H1 (cell line): Measurements from ENCODE around the gene SLC44A1. TPM values are rescaled to one million over a fixed set of nuclear protein-coding genes. Genes with fewer than 3 reads are reported as not detected.

Source experiments
- CTCF ChIA-PET: fragments of 300-600 bp; sonication (Branson Sonifier 250); formaldehyde crosslinking; loops from one replicate; lab custom pipeline; 2021; ENCODE audit not compliant: partially characterized antibody; lab: Charles Lee
- POLR2A ChIA-PET: fragments of 300-600 bp; sonication (Branson Sonifier 250); formaldehyde crosslinking; loops from one replicate; lab custom pipeline; 2021; ENCODE audit warnings: inconsistent platforms; ENCODE audit not compliant: partially characterized antibody; lab: Charles Lee
- DNase-seq, 2 experiments: peaks; one replicate each; pipeline versions ENCODE4 v3.0.0 to v3.0.0-alpha.2; 2010 to 2022; ENCODE audit warnings: low spot score in 2 of 2, low read depth in 1 of 2, mixed read lengths in 1 of 2
- FAIRE-seq: peaks from 2 replicates; lab custom pipeline; 2011; peaks lifted over from hg19 to GRCh38; lab: Jason Lieb, UNC
- H2AFZ ChIP-seq: 2 replicates; pipeline ENCODE4 v1.8.1; 2012; ENCODE audit warnings: low read length, inconsistent platforms
- H2AK5ac ChIP-seq: 2 replicates; pipeline ENCODE4 v1.6.1; 2013; ENCODE audit warnings: low read depth, low read length
- H2BK120ac ChIP-seq: replicated peaks from 2 replicates; pipeline ENCODE3; 2013; ENCODE audit warnings: low read depth, low read length, inconsistent platforms
- H2BK12ac ChIP-seq: 2 replicates; pipeline ENCODE4 v1.6.1; 2013; ENCODE audit warnings: low read depth, low read length
- H2BK15ac ChIP-seq: 2 replicates; pipeline ENCODE4 v1.6.1; 2013; ENCODE audit warnings: low read length
- H2BK20ac ChIP-seq: 2 replicates; pipeline ENCODE4 v1.6.1; 2013; ENCODE audit warnings: low read length
- H2BK5ac ChIP-seq: 2 replicates; pipeline ENCODE4 v1.6.1; 2013; ENCODE audit warnings: low read depth, low read length
- H3K14ac ChIP-seq: 2 replicates; pipeline ENCODE4 v1.6.1; 2013; ENCODE audit warnings: inconsistent platforms; ENCODE audit not compliant: insufficient read length
- H3K18ac ChIP-seq: 2 replicates; pipeline ENCODE4 v1.6.1; 2013; ENCODE audit warnings: low read length; ENCODE audit errors: extremely low read depth
- H3K23ac ChIP-seq: 2 replicates; pipeline ENCODE4 v1.6.1; 2013; ENCODE audit warnings: inconsistent platforms; ENCODE audit not compliant: insufficient read length
- H3K23me2 ChIP-seq: 2 replicates; pipeline ENCODE4 v1.6.1; 2013; ENCODE audit warnings: low read depth, low read length
- H3K27ac ChIP-seq: 2 replicates; pipeline ENCODE4 v1.6.1; 2011; ENCODE audit warnings: low read depth, low read length, inconsistent platforms
- H3K27me3 ChIP-seq, 4 experiments: replicated peaks in 1 of 4; 1 replicate in 1 of 4; 2 replicates in 3 of 4; pipeline versions ENCODE4 v1.6.1 to v1.8.1; 2011 to 2013; ENCODE audit warnings: low read length in 3 of 4, mild to moderate bottlenecking in 3 of 4, inconsistent platforms in 2 of 4, mixed read lengths in 2 of 4, moderate library complexity in 1 of 4; ENCODE audit not compliant: control insufficient read depth in 3 of 4, insufficient read depth in 3 of 4; ENCODE audit errors: extremely low read depth in 1 of 4
- H3K36me3 ChIP-seq, 4 experiments: 2 replicates each; pipeline versions ENCODE4 v1.6.1 to v1.8.1; 2011 to 2013; ENCODE audit warnings: mild to moderate bottlenecking in 4 of 4, low read length in 3 of 4, moderate library complexity in 2 of 4, control low read depth in 1 of 4, inconsistent platforms in 1 of 4; ENCODE audit not compliant: insufficient read depth in 4 of 4, control insufficient read depth in 2 of 4
- H3K4ac ChIP-seq: replicated peaks from 2 replicates; pipeline ENCODE3; 2013; ENCODE audit warnings: low read length, low read depth, mixed read lengths, inconsistent platforms; ENCODE audit not compliant: insufficient read length
- H3K4me1 ChIP-seq, 4 experiments: replicated peaks in 1 of 4; 1 replicate in 1 of 4; 2 replicates in 3 of 4; pipeline versions ENCODE4 v1.6.1 to v1.8.1; 2011 to 2013; ENCODE audit warnings: low read length in 3 of 4, inconsistent platforms in 2 of 4, mixed read lengths in 1 of 4; ENCODE audit not compliant: insufficient read depth in 4 of 4, control insufficient read depth in 3 of 4
- H3K4me2 ChIP-seq, 2 experiments: 2 replicates each; pipeline versions ENCODE4 v1.6.1 to v1.8.1; 2011 to 2013; ENCODE audit warnings: low read depth in 2 of 2, low read length in 2 of 2, control low read depth in 1 of 2, inconsistent platforms in 1 of 2, mild to moderate bottlenecking in 1 of 2; ENCODE audit not compliant: insufficient read depth in 1 of 2
- H3K4me3 ChIP-seq, 4 experiments: fragments of 200-600, 300-600 bp in 1 of 4; sonication (generic), shearing (Covaris generic), sonication (Bioruptor Twin) in 1 of 4; 2 replicates each; pipeline versions ENCODE4 v1.5.1 to v1.8.1; 2011 to 2016; ENCODE audit warnings: low read length in 4 of 4, low read depth in 3 of 4, control low read depth in 2 of 4, inconsistent platforms in 2 of 4, mild to moderate bottlenecking in 2 of 4, mixed read lengths in 1 of 4, moderate library complexity in 1 of 4; ENCODE audit not compliant: insufficient read depth in 2 of 4; ENCODE audit errors: extremely low read depth in 1 of 4
- H3K56ac ChIP-seq: replicated peaks from 2 replicates; pipeline ENCODE3; 2013; ENCODE audit warnings: low read depth, mild to moderate bottlenecking, mixed read lengths, low read length, inconsistent platforms; ENCODE audit not compliant: insufficient read length
- H3K79me1 ChIP-seq: 2 replicates; pipeline ENCODE4 v1.6.1; 2013; ENCODE audit warnings: low read depth, low read length, control low read depth
- H3K79me2 ChIP-seq, 2 experiments: 2 replicates each; pipeline versions ENCODE4 v1.6.1 to v1.8.1; 2012 to 2013; ENCODE audit warnings: low read length in 2 of 2, mild to moderate bottlenecking in 2 of 2, inconsistent platforms in 1 of 2; ENCODE audit not compliant: insufficient read depth in 2 of 2, control insufficient read depth in 1 of 2
- H3K9ac ChIP-seq, 4 experiments: replicated peaks in 1 of 4; 1 replicate in 1 of 4; 2 replicates in 3 of 4; pipeline versions ENCODE4 v1.6.1 to v1.8.1; 2011 to 2013; ENCODE audit warnings: low read depth in 3 of 4, low read length in 3 of 4, control low read depth in 2 of 4, mild to moderate bottlenecking in 2 of 4, moderate library complexity in 2 of 4, inconsistent platforms in 1 of 4; ENCODE audit errors: extremely low read depth in 1 of 4
- H3K9me3 ChIP-seq, 2 experiments: 2 replicates each; pipeline versions ENCODE4 v1.6.1 to v1.8.1; 2012 to 2013; ENCODE audit warnings: mild to moderate bottlenecking in 2 of 2, moderate library complexity in 2 of 2, control low read depth in 1 of 2, inconsistent platforms in 1 of 2, low read depth in 1 of 2, low read length in 1 of 2, mixed read lengths in 1 of 2; ENCODE audit not compliant: insufficient read depth in 2 of 2
- H4K20me1 ChIP-seq, 2 experiments: replicated peaks in 1 of 2; 2 replicates each; pipeline versions ENCODE3 to v1.8.1; 2011 to 2013; ENCODE audit warnings: inconsistent platforms in 2 of 2, low read length in 2 of 2, mild to moderate bottlenecking in 1 of 2; ENCODE audit not compliant: insufficient read depth in 2 of 2, control insufficient read depth in 1 of 2
- H4K5ac ChIP-seq: 2 replicates; pipeline ENCODE4 v1.6.1; 2013; ENCODE audit warnings: low read length, low read depth, mixed read lengths, inconsistent platforms; ENCODE audit not compliant: insufficient read length
- H4K8ac ChIP-seq: 2 replicates; pipeline ENCODE4 v1.8.0; 2013; ENCODE audit warnings: mild to moderate bottlenecking, moderate library complexity, low read length, inconsistent platforms; ENCODE audit not compliant: insufficient read depth; ENCODE audit errors: extremely low read depth
- H4K91ac ChIP-seq: replicated peaks from 2 replicates; pipeline ENCODE3; 2013; ENCODE audit warnings: low read length, mixed read lengths, inconsistent platforms; ENCODE audit not compliant: insufficient read length
- CREB1 ChIP-seq: IDR thresholded peaks from 2 replicates; pipeline ENCODE4 v1.6.1; 2012; ENCODE audit warnings: inconsistent platforms
- KDM1A ChIP-seq: fragments of 200-600, 300-600 bp; sonication (generic); IDR thresholded peaks from 2 replicates; pipeline ENCODE4 v1.7.1; 2016; ENCODE audit warnings: mild to moderate bottlenecking, low read length, borderline replicate concordance
- WGBS, 2 experiments: shearing (Covaris generic) in 1 of 2; methylation state at CpG; one replicate each; pipeline versions ENCODE4 v1.1.6 to v1.1.7; 2013 to 2015; ENCODE audit warnings: low lambda C conversion rate in 2 of 2, mixed read lengths in 2 of 2, inconsistent platforms in 1 of 2, low coverage in 1 of 2, missing lambda C conversion rate in 1 of 2; ENCODE audit not compliant: insufficient replicate concordance in 2 of 2, insufficient coverage in 1 of 2, insufficient read length in 1 of 2; ENCODE audit errors: extremely low coverage in 1 of 2, missing lambda C conversion rate in 1 of 2; 5-methylcytosine and 5-hydroxymethylcytosine counted together
- polyA plus RNA-seq, 7 experiments: library from polyadenylated mRNA; depleted of rRNA in 3 of 7; stranded (reverse) in 5 of 7; unstranded in 2 of 7; fragments of >200 nt in 5 of 7; fragments of 200-250 nt in 2 of 7; gene quantifications; 1 replicate in 5 of 7; 2 replicates in 1 of 7; 4 replicates in 1 of 7; pipeline versions ENCODE4 v1.2.1 to v1.2.3, GENCODE V29; 2011 to 2013; ENCODE audit warnings: missing spikeins in 2 of 7, mixed read lengths in 2 of 7
- total RNA-seq: library from RNA; stranded (reverse); fragmentation: NEBNext Ultra II Directional; extraction: Animal tissue kit (Norgen Biotek cat#: 25700); gene quantifications from 2 replicates; pipeline ENCODE4 v1.2.1, GENCODE V29; 2021

The SLC44A1 gene
- total and polyA plus RNA-seq, 2 of the 8 experiments (the other 6 are each of a cell fraction or from before 2014, with no cell fraction given), result 30.5 to 71.2 TPM

- Histone ChIP-seq H3K4ac (no peak overlapping the region), H2BK20ac (no peak overlapping the region), H3K79me1 (peaks cover 4% of the 10 kb centered on the region), H4K91ac (no peak overlapping the region), H3K23me2 (peaks cover 9% of the 10 kb centered on the region), H3K23ac (no peak overlapping the region), H3K56ac (no peak overlapping the region), H3K9me3 (no peaks in the 10 kb centered on the region), H2BK5ac (no peak overlapping the region), H2AFZ (no peak overlapping the region), H3K4me2 (no peak overlapping the region), H3K36me3 (no peaks in the 10 kb centered on the region), H2BK12ac (no peak overlapping the region), H2BK15ac (no peak overlapping the region), H4K20me1 (peaks cover 0 to 5% of the 10 kb centered on the region in 2 experiments), H2AK5ac (no peak overlapping the region), H3K79me2 (peaks cover 0 to 73% of the 10 kb centered on the region in 2 experiments; a peak in 3 of 4 replicates), H3K4me1 (peaks cover 0 to 5% (median 3%) of the 10 kb centered on the region in 4 experiments; a peak in 1 of 7 replicates), H2BK120ac (no peak overlapping the region), H3K4me3 (no peak overlapping the region), H3K14ac (no peak overlapping the region), H4K8ac (no peak overlapping the region), H3K27me3 (no peaks in the 10 kb centered on the region), H3K9ac (no peak overlapping the region), H3K18ac (no peak overlapping the region), H3K27ac (no peak overlapping the region), H4K5ac (no peak overlapping the region)
- ChIA-PET CTCF (interaction anchor here (1.1 kb wide), 1 partner anchor 23 kb away, joined by 3 read pairs; no protein-coding TSS in a partner anchor), POLR2A (interaction anchor here (1.3 kb wide), 1 partner anchor 10 kb away, joined by 4 read pairs; no protein-coding TSS in a partner anchor)
- 85% methylated on average over 3 of the region's 3 CpGs; no CpG with 5 or more reads in 1 of the 2 experiments for WGBS, 2 experiments
- DNase-seq, result no peak
- FAIRE-seq, result no peak
- TF ChIP-seq KDM1A (peak; percentile 85), CREB1 (no peak)
Measured at GRCh38 chr9:105452185-105452584, 207.7 kb downstream of the SLC44A1 start.
